ENCODE measurements around the gene MR1.

DNA sequence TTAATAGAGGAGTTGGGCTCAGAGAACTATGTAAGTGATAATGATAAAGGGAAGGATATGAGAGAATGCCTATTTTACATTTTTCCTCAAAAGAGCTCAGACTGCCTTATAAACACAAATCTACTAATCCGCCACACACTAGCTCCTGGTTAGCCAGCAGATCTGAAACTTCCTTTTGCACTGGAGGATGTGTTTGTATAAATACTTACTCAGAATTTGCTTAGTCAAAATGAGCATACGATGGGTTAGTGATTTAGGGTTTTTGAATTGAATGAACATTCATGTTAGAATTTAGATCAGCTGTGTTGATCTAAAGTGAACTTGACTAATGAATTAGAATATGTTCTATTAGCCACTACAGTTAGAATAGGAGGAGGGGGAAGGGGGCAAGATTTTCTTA, 45.6 kb downstream of the MR1 start:
- TF ChIP-seq POLR2AphosphoS5 (IDR thresholded peaks at IDR 0.05) (no peak), EP300 (IDR thresholded peaks at IDR 0.05) (no peak), POLR2A (IDR thresholded peaks at IDR 0.05) (no peak)
- TF ChIP-seq, protein P1, sequence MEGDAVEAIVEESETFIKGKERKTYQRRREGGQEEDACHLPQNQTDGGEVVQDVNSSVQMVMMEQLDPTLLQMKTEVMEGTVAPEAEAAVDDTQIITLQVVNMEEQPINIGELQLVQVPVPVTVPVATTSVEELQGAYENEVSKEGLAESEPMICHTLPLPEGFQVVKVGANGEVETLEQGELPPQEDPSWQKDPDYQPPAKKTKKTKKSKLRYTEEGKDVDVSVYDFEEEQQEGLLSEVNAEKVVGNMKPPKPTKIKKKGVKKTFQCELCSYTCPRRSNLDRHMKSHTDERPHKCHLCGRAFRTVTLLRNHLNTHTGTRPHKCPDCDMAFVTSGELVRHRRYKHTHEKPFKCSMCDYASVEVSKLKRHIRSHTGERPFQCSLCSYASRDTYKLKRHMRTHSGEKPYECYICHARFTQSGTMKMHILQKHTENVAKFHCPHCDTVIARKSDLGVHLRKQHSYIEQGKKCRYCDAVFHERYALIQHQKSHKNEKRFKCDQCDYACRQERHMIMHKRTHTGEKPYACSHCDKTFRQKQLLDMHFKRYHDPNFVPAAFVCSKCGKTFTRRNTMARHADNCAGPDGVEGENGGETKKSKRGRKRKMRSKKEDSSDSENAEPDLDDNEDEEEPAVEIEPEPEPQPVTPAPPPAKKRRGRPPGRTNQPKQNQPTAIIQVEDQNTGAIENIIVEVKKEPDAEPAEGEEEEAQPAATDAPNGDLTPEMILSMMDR (IDR thresholded peaks at IDR 0.05) = no peak

All from stomach (tissue), 4 donors.